HFF-Myc (cell line): ENCODE measurements around the gene SSBP3.

Experiments used
- DNase-seq: peaks from one replicate; pipeline ENCODE4 v3.0.0-alpha.2; 2011; ENCODE audit warnings: low read depth; ENCODE audit errors: extremely low read depth
- H3K4me3 ChIP-seq: replicated peaks from 2 replicates; pipeline ENCODE4 v1.5.1; 2011; ENCODE audit warnings: low read depth, mild to moderate bottlenecking, control low read depth, low read length
- CTCF ChIP-seq: IDR thresholded peaks from 2 replicates; pipeline ENCODE4 v1.5.1; 2012; ENCODE audit warnings: mild to moderate bottlenecking, low read depth, low read length, control low read depth; ENCODE audit errors: missing control alignments

SSBP3 gene

GRCh38 chr1:54256522-54257345 is 149.5 kb downstream of the SSBP3 start:
- no peak for DNase-seq
- no peak overlapping the region for H3K4me3 ChIP-seq
- no peak for TF ChIP-seq CTCF

- no peak for DNase-seq
- TF ChIP-seq CTCF, result no peak
- H3K4me3 ChIP-seq, result no peak overlapping the region
Measured at GRCh38 chr1:54255026-54255702, 151.0 kb downstream of the SSBP3 start.

GRCh38 chr1:54254055-54254454 is 152.1 kb downstream of the SSBP3 start:
- no peak for DNase-seq
- no peak for TF ChIP-seq CTCF
- no peak overlapping the region for H3K4me3 ChIP-seq

GRCh38 chr1:54253480-54253879 is 152.7 kb downstream of the SSBP3 start:
- no peak for TF ChIP-seq CTCF
- H3K4me3 ChIP-seq, result no peak overlapping the region
- DNase-seq, result no peak

GRCh38 chr1:54252371-54252936 is 153.7 kb downstream of the SSBP3 start:
- DNase-seq, result no peak
- no peak for TF ChIP-seq CTCF

GRCh38 chr1:54250670-54251069 is 155.5 kb downstream of the SSBP3 start:
- DNase-seq, result no peak
- no peak overlapping the region for H3K4me3 ChIP-seq
- TF ChIP-seq CTCF, result no peak

More at GRCh38 chr1:54252371-54252936, 153.7 kb downstream of the SSBP3 start:
- no peak overlapping the region for H3K4me3 ChIP-seq
